Upper lobe of right lung (tissue), 1 donor: ENCODE results near the gene ARMH1. TPM values are rescaled to one million over a fixed set of nuclear protein-coding genes. Genes with fewer than 3 reads are reported as not detected.

Experiments
- ATAC-seq: fragments of 200-7000 bp; cut with Tn5 transposase; one replicate; pipeline ENCODE4 v1.9.1; 2020; ENCODE audit warnings: mild to moderate bottlenecking, moderate library complexity
- DNase-seq: peaks from one replicate; pipeline ENCODE4 v3.0.0-alpha.2; 2020
- H3K27ac ChIP-seq: fragments of 200-600 bp; one replicate; pipeline ENCODE4 v1.8.0; 2022
- H3K27me3 ChIP-seq: fragments of 200-600 bp; one replicate; pipeline ENCODE4 v1.8.0; 2022; ENCODE audit warnings: mild to moderate bottlenecking
- H3K36me3 ChIP-seq: fragments of 200-600 bp; one replicate; pipeline ENCODE4 v1.8.0; 2022
- H3K4me1 ChIP-seq: fragments of 200-600 bp; one replicate; pipeline ENCODE4 v1.8.0; 2022
- H3K4me3 ChIP-seq: fragments of 200-600 bp; one replicate; pipeline ENCODE4 v1.8.0; 2022; ENCODE audit warnings: mild to moderate bottlenecking
- H3K9me3 ChIP-seq: fragments of 200-600 bp; one replicate; pipeline ENCODE4 v1.8.0; 2022
- CTCF ChIP-seq: fragments of 200-600 bp; IDR thresholded peaks from one replicate; pipeline ENCODE4 v1.8.0; 2022; ENCODE audit warnings: antibody characterized with exemption
- intact Hi-C: fragments of 100-400 bp; cut with DNase I; formaldehyde crosslinking; loops from one replicate; pipeline ENCODE4 v1.11.0; 2022
- total RNA-seq: library from RNA; stranded (reverse); fragmentation: NEBNext Ultra II Directional; extraction: Animal tissue kit (Norgen Biotek cat#: 25700); gene quantifications from one replicate; pipeline ENCODE4 v1.2.1, GENCODE V29; 2021
- donor health status: DM: no; HTN: yes; CAD: no; lungs with severe emphysema.

Gene ARMH1
- total RNA-seq, 1 donor from 2014 or later: 5.9 TPM

GRCh38 chr1:44670751-44671640, 3.5 kb upstream of the ARMH1 start:
- intact Hi-C loops: no loop called here
- peak; percentile 42 for DNase-seq

GRCh38 chr1:44672254-44672955, 2.1 kb upstream of the ARMH1 start:
- TF ChIP-seq CTCF: no peak
- Histone ChIP-seq H3K27ac (peak overlapping the region; percentile 97), H3K27me3 (no peaks in the 10 kb centered on the region), H3K4me1 (peaks cover 42% of the 10 kb centered on the region), H3K4me3 (no peak overlapping the region), H3K9me3 (no peaks in the 10 kb centered on the region), H3K36me3 (no peaks in the 10 kb centered on the region)
- intact Hi-C loops: no loop called here
- DNase-seq (peak; percentile 66), ATAC-seq (peak; percentile 23)

More at GRCh38 chr1:44670751-44671640, 3.5 kb upstream of the ARMH1 start:
- Histone ChIP-seq H3K27ac (no peak overlapping the region), H3K36me3 (no peaks in the 10 kb centered on the region), H3K9me3 (no peaks in the 10 kb centered on the region), H3K27me3 (no peaks in the 10 kb centered on the region), H3K4me3 (no peak overlapping the region), H3K4me1 (peaks cover 32% of the 10 kb centered on the region)
- TF ChIP-seq CTCF: no peak
- ATAC-seq: no peak

- TF ChIP-seq CTCF: no peak
- no peaks in the 10 kb centered on the region for H3K9me3 ChIP-seq
- peak; percentile 28 for DNase-seq
- intact Hi-C loops: no loop called here
- ATAC-seq: no peak
- peaks cover 42% of the 10 kb centered on the region for H3K4me1 ChIP-seq
- no peaks in the 10 kb centered on the region for H3K27me3 ChIP-seq
- peak overlapping the region; percentile 65 for H3K4me3 ChIP-seq
- no peaks in the 10 kb centered on the region for H3K36me3 ChIP-seq
- peak overlapping the region; percentile 97 for H3K27ac ChIP-seq
Observed at GRCh38 chr1:44672961-44673674, 1.4 kb upstream of the ARMH1 start.

- Histone ChIP-seq H3K9me3 (no peaks in the 10 kb centered on the region), H3K4me3 (peak overlapping the region; percentile 65), H3K27ac (peak overlapping the region; percentile 97), H3K4me1 (peaks cover 42% of the 10 kb centered on the region), H3K27me3 (no peaks in the 10 kb centered on the region), H3K36me3 (no peaks in the 10 kb centered on the region)
- intact Hi-C loops: no loop called here
- DNase-seq (no peak), ATAC-seq (no peak)
- no peak for TF ChIP-seq CTCF
Observed at GRCh38 chr1:44673675-44674112, 820 bp upstream of the ARMH1 start.

- peak overlapping the region; percentile 65 for H3K4me3 ChIP-seq
- peak; percentile 44 for DNase-seq
Observed at GRCh38 chr1:44675186-44675585, 672 bp downstream of the ARMH1 start.

More at GRCh38 chr1:44675186-44675585, 672 bp downstream of the ARMH1 start:
- intact Hi-C loops: no loop called here
- ATAC-seq: no peak
- H3K4me1 ChIP-seq: peaks cover 42% of the 10 kb centered on the region
- no peaks in the 10 kb centered on the region for H3K27me3 ChIP-seq
- no peak for TF ChIP-seq CTCF
- no peaks in the 10 kb centered on the region for H3K9me3 ChIP-seq
- H3K36me3 ChIP-seq: no peaks in the 10 kb centered on the region
- peak overlapping the region; percentile 97 for H3K27ac ChIP-seq
